NCI-H345 (cell line): ENCODE results near the gene PRR7.

Experiments
- DNase-seq: peaks from one replicate; lab custom pipeline; 2025; lab: John Stamatoyannopoulos, UW

The PRR7 gene

DNA sequence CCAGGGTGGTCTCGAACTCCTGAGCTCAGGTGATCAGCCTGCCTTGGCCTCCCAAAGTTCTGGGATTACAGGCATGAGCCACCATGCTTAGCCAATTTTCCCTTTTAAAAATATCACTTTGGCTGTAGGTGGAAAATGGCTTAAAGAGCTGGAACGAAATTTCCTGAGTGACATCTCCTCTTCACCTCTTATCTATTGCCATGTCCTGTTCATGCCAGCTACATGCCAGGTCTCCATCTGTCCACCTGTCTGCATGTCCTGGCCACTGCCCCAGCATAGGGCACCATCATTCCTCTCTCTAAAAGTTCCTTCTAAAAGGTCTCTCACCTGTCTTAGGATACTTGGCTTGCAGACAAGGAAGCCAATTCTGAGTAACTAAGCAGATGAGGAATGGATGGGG is 22.9 kb upstream of the PRR7 start:
- DNase-seq: no peak

- no peak for DNase-seq
Measured at GRCh38 chr5:177425196-177425800, 21.3 kb upstream of the PRR7 start.

GRCh38 chr5:177425801-177426565 is 20.6 kb upstream of the PRR7 start:
- peak; percentile 100 for DNase-seq

- DNase-seq: peak; percentile 54
Measured at GRCh38 chr5:177426566-177427210, 19.9 kb upstream of the PRR7 start, which contains the start of gene GRK6. Gene GRK6 (plus strand): TSS chr5:177426676. CDS start chr5:177426846, 170 bp downstream.

DNA sequence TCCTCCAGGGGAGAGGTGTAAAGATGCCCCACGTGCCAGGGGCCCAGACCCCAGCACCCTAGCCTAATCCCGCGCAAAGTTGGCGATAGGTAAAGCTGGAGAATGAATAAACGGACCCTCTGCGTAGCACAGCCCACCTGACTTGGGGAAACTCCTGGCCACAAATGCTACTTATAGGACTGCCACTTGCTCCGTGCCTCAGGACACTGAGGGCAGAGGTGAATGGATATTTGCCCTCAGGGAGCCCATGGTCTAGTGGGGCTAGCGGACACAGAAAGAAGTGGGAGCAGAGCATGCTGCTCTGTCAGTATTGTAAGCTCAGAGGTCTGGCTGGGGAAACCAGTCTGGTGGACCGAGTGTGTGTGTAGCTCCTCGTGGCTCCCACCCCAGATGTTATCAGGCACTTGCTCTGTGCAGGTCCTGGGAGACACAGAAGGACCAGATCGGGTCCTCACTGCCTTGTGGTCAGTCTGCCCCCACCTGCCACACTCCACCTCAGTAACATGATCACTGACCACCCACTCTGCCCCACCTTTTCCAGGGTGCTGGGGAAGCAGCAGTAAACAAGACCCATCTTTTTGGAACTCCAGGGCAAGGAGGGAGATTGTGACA is 19.3 kb upstream of the PRR7 start:
- no peak for DNase-seq

- DNase-seq: no peak
Measured at GRCh38 chr5:177427919-177428573, 18.6 kb upstream of the PRR7 start.

DNA sequence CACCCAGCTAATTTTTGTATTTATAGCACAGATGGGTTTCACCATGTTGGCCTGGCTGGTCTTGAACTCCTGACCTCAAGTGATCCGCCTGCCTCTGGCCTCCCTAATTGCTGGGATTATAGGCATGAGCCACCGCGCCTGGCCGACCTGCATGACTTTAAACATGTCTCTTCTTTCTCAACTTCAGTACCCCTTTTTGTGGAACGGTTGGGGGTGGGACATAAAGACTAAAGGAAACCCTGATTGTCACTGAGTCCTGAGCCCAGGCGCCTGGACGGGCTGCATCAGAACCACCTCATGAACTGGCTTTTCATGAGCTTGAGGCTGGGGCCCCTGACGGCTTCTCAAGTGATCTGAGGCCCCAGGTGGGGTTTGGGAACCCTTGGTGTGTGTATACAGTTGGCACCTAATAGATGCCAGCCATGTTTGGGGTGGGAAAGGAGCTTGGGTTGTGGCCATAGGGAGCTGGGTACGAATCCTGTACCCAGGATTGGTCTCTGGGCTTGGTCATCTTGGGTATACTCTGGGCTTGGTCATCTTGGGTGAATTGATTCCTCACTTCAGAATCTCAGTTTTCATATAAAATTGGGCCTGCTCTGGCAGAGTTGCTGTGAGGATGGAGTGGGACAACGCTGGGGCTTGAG is 17.9 kb upstream of the PRR7 start:
- no peak for DNase-seq

DNA sequence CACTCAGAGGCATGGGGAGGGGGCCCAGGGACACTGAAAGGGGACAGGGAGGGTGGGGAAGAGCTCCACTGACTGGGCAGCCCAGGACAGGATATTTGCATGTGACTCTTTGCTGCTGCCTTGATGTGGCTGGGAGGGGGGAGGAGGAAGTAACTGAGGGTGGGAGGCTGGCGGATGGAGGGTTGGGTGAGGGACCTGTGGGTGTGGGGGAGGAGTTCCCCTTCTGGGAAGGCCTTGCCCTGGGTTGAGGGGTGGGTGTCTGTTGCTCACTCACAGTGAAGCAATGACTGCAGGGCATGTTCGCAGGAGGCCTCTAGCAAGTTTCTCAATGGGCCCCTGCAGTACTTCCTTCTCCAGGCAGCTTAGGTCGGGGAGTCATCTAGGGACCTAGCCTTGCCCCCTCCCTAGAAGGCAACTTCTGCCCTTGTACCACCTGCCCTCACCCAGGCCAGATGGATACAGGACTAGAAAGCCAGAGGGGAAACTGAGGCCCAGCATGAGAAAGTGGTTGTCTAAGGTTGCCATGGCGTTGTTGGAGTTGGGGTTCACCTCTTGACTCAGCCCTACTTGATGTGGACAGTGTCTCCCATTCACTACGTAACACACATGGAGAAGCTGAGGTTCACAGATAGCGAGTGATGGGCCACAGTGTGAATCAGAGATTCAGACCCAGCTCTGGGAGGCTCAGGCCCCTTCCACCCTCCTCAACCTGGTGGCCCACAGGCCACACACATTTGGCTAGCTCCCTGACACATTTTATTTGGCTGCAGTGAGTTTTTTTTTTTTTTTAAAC is 17.2 kb upstream of the PRR7 start:
- DNase-seq: no peak

GRCh38 chr5:177430140-177430951 is 16.3 kb upstream of the PRR7 start:
- DNase-seq: no peak

GRCh38 chr5:177430972-177431316 is 15.7 kb upstream of the PRR7 start:
- no peak for DNase-seq

DNA sequence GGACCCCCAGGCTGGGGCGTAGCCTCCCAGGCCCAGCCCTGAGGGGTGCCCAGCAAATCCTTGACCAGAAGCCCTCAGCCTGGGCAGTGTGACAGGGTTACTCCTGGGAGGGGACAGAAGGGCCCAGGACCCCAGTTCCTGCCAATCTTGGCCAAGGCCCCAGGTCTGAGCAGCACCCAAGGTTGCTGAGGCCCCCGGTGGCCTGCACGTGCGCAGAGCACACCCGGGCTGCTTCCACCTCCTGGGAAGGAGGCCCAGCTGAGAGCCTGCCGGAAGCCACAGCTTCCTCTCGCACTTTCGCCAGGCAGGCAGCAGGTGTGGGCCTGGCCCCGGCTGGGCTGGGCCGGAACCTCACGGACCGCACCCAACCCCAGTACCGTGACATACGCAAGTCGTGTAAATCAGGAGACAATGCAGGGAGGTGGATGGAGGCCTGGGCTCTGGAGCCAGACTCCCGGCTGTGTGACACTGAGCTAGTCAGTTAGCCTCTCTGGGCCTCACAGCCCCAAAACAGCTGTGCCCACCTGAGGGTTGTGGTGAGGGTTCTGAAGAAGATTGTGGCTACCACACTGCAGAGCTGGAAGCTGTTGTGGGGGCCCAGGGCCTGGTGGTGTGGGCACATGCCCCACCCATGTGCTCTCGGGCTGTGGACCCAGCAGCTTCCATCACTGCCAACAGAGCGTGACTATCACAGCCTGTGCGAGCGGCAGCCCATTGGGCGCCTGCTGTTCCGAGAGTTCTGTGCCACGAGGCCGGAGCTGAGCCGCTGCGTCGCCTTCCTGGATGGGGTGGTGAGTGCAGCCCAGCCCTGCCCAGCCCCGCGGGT is 15.1 kb upstream of the PRR7 start:
- DNase-seq: no peak

GRCh38 chr5:177432143-177432838 is 14.3 kb upstream of the PRR7 start:
- no peak for DNase-seq

DNA sequence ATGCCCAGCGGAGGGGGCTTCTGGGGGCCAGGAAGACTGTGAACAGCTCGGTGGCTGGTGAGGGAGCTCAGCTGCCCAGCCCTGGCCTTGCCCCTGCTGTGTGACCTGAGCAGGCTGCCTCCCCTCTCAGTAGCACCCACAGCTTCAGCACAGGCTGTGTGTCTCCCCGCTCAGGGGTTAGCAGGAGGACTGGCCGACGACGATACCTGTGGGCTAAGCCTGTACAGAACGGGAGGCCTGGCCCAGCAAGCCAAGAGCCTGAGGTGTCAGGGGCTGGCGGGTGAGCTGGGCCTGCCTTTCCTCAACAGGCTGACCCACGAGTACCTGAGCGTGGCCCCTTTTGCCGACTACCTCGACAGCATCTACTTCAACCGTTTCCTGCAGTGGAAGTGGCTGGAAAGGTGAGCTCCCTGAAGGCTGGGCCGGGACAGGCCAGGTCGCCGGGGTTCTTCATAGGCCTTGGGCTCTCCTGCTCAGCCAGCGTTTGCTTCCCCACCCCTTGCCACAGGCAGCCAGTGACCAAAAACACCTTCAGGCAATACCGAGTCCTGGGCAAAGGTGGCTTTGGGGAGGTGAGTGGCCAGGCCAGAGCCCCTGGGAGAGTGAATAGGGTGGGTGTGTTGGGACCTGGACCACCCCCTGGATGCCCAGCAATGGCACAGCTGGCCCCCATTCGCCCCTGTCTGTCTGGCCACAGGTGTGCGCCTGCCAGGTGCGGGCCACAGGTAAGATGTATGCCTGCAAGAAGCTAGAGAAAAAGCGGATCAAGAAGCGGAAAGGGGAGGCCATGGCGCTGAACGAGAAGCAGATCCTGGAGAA is 13.6 kb upstream of the PRR7 start:
- no peak for DNase-seq

GRCh38 chr5:177433658-177434217 is 12.9 kb upstream of the PRR7 start:
- no peak for DNase-seq

- no peak for DNase-seq
Measured at GRCh38 chr5:177434437-177434836, 12.2 kb upstream of the PRR7 start.

DNA sequence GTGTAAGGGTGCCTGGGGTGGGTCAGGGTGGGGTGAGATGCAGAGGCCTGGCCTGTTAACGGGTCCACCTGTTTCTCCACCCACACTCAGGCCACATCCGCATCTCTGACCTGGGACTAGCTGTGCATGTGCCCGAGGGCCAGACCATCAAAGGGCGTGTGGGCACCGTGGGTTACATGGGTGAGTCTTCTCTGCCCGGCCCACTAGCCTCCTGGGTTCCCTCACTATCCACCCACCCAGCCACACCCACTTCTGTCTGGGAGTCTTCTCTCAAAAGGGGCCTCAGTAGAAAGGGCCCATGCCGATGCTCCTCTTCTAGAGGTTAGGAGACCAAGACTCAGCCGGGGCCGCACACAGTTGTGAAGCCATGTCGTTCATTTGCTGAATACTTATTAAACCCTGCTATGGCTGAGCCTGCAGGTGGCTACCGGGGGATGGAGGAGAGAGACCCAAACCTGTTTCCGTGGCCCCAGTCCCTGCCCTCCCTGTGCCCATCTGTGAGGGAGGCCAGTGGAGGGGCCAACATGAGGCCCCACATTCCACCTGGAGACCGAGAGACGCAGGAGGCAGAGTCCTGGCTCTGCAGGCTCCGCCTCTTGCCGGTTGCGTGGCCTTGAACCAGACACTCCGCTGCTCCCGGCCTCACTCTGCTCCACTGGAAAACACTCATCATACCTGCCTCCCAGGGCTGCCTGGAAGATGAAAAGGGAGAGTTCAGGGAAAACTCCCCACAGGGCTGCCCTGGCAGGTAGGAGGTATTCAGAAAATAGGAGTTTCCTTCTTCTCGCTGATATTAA is 11.5 kb upstream of the PRR7 start:
- no peak for DNase-seq
